NCI-H2171 treated with DMSO at 0.1 percent for 48 hours (cell line): ENCODE data around the gene ZPBP2.
"Not testable (repeated sequence)": the region's sequence is repeated elsewhere in the genome, so short reads cannot be mapped to it uniquely, and the experiment has no call there.

Experiments used
- DNase-seq: peaks from one replicate; lab custom pipeline; 2025; lab: John Stamatoyannopoulos, UW

Gene ZPBP2

GRCh38 chr17:39867880-39868553 lies at the start of gene ZPBP2:
Gene ZPBP2, plus strand, starts transcription at chr17:39868202. Its CDS starts 153 bp downstream, at chr17:39868355.
- no peak for DNase-seq

- DNase-seq, result no peak
Measured at GRCh38 chr17:39818358-39819000, 49.5 kb upstream of the ZPBP2 start.

- no peak for DNase-seq
Measured at GRCh38 chr17:39820541-39820940, 47.5 kb upstream of the ZPBP2 start.

GRCh38 chr17:39820987-39821386 lies 47.0 kb upstream of the ZPBP2 start:
- no peak for DNase-seq

GRCh38 chr17:39822051-39822451 lies 46.0 kb upstream of the ZPBP2 start:
- no peak for DNase-seq

- no peak for DNase-seq
Measured at GRCh38 chr17:39823407-39824054, 44.5 kb upstream of the ZPBP2 start.

GRCh38 chr17:39826334-39826733 lies 41.7 kb upstream of the ZPBP2 start:
- DNase-seq, result no peak

- no peak for DNase-seq
Measured at GRCh38 chr17:39828443-39828842, 39.6 kb upstream of the ZPBP2 start.

- no peak for DNase-seq
Measured at GRCh38 chr17:39831588-39831987, 36.4 kb upstream of the ZPBP2 start.

GRCh38 chr17:39834017-39834416 lies 34.0 kb upstream of the ZPBP2 start:
- DNase-seq, result no peak

- no peak for DNase-seq
Measured at GRCh38 chr17:39835038-39835786, 32.8 kb upstream of the ZPBP2 start.

- no peak for DNase-seq
Measured at GRCh38 chr17:39836117-39836516, 31.9 kb upstream of the ZPBP2 start.

- no peak for DNase-seq
Measured at GRCh38 chr17:39838057-39838456, 29.9 kb upstream of the ZPBP2 start.

GRCh38 chr17:39838784-39839183 lies 29.2 kb upstream of the ZPBP2 start:
- no peak for DNase-seq

- no peak for DNase-seq
Measured at GRCh38 chr17:39841134-39841683, 26.8 kb upstream of the ZPBP2 start.

GRCh38 chr17:39845052-39845846 lies 22.8 kb upstream of the ZPBP2 start:
- DNase-seq, result peak; percentile 41

GRCh38 chr17:39846205-39846604 lies 21.8 kb upstream of the ZPBP2 start:
- no peak for DNase-seq

GRCh38 chr17:39848600-39848999 lies 19.4 kb upstream of the ZPBP2 start:
- DNase-seq, result no peak

- DNase-seq, result not testable (repeated sequence)
Measured at GRCh38 chr17:39850186-39850585, 17.8 kb upstream of the ZPBP2 start.

- no peak for DNase-seq
Measured at GRCh38 chr17:39852239-39852638, 15.8 kb upstream of the ZPBP2 start.

- DNase-seq, result no peak
Measured at GRCh38 chr17:39854909-39855308, 13.1 kb upstream of the ZPBP2 start.
